ENCODE data around the gene TRIM63.

The TRIM63 gene

GRCh38 chr1:26053718-26054560, 13.5 kb downstream of the TRIM63 start:
- DNase-seq = no peak

- no peak for DNase-seq
Observed at GRCh38 chr1:26050248-26050640, 17.2 kb downstream of the TRIM63 start.

DNA sequence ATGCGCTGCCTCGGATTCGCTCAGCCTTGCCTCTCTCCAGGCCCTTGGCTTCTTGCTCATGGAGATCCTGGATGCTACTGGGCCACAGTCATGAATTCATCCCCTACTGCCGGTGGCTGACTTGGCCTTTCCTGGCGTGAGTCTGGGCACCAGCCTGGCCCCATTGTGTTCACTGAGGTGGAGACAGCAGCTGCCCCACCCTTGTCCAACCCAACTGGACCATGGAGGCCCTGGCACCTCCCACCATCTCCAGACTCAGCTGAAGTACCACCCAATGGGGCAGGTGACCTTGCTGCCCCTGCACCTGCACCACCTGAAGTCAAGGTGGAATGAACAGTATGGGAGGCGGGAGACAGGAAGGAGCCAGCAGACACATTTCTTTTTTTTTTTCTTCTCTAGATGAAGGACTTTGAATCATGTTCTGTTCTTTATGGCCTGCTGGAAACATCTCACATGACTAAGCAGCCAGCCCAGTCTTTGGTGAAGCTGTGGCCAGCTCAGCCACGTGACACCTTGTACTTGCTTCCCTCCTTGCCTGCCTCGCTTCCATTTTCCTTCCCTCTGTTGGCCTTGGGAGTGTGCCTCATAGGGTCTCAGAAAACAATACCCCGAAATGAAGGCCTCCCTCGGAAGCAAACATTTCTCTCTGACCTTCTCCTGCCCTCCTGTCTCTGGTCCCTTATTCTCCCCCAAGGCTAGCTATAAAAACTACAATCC, 17.7 kb downstream of the TRIM63 start:
- no peak for DNase-seq

GRCh38 chr1:26047278-26047874, 20.1 kb downstream of the TRIM63 start:
- no peak for DNase-seq

DNA sequence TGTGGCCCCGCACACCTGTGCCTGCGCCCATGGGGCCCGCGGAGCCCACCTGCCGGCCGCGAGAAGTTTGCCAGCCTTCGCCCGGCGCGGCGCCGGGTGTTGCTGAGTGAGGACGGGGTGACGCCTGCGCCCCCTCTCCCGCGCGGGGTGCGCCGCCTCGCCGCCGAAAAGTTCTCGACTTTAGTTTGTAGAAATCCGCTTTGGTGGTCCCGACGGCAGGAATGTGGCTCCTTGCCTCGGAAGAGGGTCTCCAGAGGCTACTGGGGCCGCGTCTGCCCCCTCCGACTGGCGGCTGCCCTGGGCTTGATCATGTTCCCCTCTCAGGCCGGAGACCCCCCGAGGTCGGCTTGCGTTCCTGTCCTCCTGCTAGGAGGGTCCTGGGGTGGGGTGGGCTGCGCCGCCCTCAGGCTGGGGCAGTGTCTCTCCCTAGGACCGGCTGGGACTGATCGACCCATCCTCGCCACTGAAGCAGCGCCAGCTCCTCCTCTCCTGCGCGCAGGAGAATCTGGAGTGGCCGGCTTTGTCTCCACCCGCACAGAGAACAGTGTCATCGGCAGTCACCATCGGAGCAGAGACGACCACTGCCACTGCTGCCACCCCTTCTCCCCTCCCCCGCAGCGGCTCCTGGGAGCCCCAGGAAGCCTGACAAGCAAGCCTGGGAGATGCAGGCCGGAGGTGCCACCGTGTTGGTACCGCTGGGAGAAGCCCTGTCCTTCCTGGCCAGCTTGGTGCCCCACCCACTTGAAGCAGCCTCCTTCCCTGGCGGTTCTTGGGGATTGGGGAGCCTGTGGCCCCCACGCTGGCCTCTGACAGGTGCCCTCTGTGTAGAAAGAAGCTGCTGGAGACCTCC, 21.0 kb downstream of the TRIM63 start:
- no peak for DNase-seq

- peak; percentile 16 for DNase-seq
Observed at GRCh38 chr1:26045722-26046245, 21.6 kb downstream of the TRIM63 start, which contains the start of gene SLC30A2. Gene SLC30A2, minus strand, starts transcription at chr1:26046118. Its CDS starts 222 bp downstream, at chr1:26045896.

DNA sequence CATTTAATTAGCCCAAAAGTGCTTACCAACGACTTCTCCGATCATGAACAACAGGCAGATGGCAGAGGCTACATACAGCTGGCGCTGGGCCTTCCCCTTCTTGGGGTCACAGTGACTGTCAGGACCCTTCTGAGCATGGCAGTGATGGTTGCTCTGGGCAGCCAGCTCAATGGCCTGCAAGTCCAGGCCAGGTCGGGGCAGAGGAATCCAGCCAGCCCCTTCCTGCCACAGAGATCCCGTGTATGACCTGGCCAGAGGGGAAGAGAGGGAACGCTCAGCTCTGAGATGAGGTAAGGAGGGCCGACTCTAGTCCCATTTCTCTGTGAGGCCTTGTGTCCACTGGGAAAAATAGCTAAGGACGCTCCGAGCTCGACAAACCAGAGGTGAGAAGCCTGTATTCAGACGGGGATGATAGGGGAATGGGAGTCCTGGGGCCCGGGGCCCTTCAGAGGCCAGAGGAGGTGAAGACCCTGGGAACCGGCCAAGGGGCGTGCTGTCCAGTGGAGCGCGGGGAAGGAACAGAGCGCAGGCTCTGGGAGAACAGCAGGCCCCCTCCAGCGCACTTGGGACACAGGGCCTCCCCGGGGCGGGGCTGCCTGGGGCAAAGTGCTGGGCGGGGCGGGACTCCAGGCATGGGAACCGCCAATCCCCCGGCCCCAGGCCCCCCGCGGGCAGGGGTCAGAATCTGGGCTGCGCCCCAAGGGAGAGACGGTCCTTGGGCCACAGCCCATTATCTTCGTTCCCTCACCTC, 22.3 kb downstream of the TRIM63 start:
- DNase-seq = no peak

- DNase-seq = no peak
Observed at GRCh38 chr1:26044414-26044813, 23.0 kb downstream of the TRIM63 start.

- DNase-seq = no peak
Observed at GRCh38 chr1:26043765-26044164, 23.7 kb downstream of the TRIM63 start.

DNA sequence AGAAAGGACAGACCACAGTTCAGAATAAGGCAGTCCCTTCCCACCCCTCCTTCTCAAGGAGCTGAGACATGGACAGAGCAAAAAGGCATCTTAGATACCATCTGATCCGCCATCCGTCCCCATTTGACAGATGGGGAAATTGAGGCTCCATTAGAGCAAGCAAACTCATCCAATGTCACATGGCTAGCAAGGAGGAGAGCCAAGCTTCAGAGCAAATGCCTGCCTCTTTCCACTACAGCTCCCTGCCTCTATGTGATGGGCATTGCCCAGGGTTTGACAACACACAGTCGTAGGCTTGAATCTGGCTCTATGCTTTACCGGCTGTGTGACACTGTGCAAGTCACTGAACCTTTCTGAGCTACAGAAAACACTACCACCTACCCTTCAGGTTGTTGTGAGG, 25.5 kb downstream of the TRIM63 start:
- DNase-seq = no peak

DNA sequence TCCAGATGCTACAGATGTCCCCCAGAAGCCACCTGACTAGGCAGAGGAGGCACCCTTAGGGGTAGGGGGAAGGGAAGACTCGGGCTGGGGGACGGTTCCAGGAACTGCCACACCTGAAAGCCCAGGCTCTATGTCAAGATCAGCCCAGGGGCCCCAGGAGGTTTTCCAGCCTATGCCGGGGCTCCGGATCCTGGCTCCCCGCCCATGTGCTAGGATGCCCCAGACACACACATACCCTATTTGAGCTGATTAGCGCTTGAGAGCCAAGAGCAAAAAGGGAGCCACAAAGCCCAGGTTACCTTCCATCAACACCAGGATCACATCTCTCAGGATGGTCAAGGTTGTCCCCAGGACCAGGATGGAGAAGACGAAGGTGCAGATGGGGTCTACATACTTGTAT, 26.0 kb downstream of the TRIM63 start:
- DNase-seq = no peak

- DNase-seq = no peak
Observed at GRCh38 chr1:26038904-26039303, 28.5 kb downstream of the TRIM63 start.

DNA sequence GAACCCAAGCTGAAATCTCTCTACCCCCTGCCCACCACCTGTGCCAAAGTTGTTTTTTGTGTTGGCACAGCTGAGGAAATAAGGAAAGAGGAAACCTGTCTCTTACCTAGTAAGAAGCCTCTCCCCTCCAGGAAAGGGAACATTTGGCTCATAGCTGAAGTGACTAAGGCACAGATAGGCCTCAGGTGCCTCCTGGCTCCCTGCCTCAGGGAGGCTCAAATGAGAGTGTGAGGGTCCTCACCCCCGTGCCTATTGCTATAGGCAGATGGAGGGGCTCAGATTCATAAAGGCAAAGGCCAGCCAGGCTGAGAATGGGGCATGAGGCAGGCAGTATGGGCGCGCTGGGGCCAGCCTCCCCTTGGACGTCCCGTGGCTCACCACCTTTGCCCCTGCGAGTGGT, 29.0 kb downstream of the TRIM63 start:
- no peak for DNase-seq

GRCh38 chr1:26037904-26038303, 29.5 kb downstream of the TRIM63 start:
- no peak for DNase-seq

- DNase-seq = no peak
Observed at GRCh38 chr1:26036756-26037281, 30.6 kb downstream of the TRIM63 start.

DNA sequence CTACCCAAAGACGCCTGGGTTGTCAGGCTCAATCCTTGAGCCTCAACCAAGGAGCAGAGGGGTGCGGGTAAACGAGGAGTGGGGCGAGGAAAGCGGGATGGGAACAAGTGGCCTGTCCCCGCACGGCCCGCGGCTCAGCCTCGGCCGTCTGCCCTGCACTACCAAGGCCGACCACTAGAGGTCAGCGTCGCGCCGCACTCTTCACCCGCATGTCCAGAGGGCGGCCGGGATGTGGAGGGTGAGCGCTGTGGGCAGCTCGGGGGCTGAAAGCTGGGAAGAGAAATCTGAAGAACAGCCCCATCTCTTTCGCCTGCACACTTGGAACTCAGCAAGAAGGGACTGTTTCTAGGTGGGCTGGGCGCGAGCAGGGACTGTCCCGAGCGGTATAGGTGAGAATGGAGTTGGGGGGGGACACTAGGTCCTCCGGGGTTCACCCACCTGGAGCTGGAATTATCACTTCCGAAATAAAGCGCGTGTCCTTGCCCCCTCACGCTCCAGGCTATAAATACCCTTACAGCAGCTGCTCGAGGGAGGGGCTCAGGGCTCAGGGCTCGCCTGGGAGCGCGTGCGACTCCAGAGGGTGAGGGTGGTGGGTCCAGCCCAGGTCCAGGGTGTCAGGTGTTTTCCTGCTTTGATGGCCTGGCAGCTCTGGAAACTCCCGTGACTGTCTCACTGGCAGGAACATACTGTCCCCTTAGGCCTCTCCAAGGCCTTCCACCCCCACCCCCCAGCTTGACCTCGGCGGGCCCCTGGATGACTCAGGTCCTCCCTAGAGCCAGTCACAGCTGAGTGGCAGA, 31.3 kb downstream of the TRIM63 start:
- DNase-seq = peak; percentile 76

DNA sequence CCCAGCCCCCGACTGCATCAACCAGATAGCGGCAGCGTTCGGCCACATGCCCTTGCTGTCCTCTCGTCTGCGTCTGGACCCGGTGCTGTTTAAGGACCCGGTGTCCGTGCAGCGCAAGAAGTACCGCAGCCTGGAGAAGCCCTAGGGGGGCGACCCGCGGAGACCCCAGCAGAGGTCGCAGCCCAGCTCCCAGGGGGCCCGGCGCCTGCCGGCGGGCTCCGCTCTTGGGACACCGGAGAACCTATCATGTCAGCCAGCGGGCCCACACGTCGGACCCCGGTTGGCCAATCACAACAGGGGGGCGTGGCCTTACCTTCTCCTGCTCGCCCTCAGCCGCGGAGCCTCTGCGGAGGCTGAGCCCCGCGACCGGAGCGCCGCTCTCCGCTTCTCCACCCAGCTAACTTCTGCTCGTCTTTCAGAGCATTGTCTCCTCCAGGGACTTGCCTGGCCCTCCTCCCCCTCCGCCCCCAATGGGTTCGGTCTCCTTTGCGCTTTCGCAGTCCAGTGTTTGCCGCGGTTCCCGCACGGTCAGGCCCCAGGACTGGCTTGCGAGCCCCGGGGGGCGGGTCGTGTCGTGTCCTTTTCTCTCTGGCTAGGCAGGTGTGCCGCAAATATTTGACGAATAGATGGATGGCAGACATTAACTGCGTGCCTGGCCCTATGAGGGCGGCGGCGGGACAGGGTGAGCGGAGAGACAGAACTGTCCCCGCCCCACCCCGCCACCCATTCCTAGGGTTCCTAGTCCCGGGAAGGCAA, 32.0 kb downstream of the TRIM63 start:
- DNase-seq = peak; percentile 91

GRCh38 chr1:26034504-26035202, 32.8 kb downstream of the TRIM63 start:
- peak; percentile 35 for DNase-seq

- no peak for DNase-seq
Observed at GRCh38 chr1:26032656-26033357, 34.6 kb downstream of the TRIM63 start.

Data from DMS79 treated with DMSO at 0.1 percent for 48 hours (cell line).